ENCODE measurements around the gene COX4I2. TPM values are rescaled to one million over a fixed set of nuclear protein-coding genes. Genes with fewer than 3 reads are reported as not detected.

Gene COX4I2
- total RNA-seq, 2 experiments from 2014 or later = not detected

DNA sequence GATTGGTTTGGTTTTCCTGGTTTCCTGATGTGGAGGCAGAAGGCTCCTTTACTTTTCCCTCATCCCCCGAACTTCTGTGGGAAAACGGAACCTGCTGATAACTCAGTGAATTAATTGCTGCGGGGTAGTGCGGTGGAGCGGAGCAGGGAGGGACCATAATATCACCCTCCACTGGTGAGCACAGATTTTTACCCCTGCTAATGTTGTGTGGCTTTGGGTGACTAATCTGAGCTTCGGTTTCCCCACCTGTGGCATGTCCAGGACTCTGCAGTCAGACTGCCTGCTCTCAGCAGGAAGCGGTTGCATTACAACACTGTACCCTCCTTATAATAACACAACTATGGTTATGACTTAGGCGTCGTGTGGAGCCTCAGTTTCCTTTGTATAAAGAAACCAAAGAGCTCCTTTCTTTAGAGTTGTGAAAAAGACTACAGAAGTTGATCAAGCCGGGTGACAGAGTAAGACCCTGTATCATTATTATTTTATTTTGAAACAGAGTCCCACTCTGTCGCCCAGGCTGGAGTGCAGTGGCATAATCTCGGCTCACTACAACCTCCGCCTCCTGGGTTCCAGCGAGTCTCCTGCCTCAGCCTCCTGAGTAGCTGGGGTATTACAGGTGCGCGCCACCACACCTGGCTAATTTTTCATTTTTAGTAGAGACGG lies 34.8 kb upstream of the COX4I2 start:
- Histone ChIP-seq H4K20me1 (ENCODE audit: insufficient read depth, low read length) (no peaks in the 10 kb centered on the region), H3K9me3 (ENCODE audit: low read length) (no peaks in the 10 kb centered on the region), H3K79me2 (ENCODE audit: insufficient read depth, low read depth, low read length) (no peaks in the 10 kb centered on the region), H3K4me2 (ENCODE audit: low read length) (no peak overlapping the region), H2AFZ (ENCODE audit: low read length) (no peak overlapping the region), H3K27ac (ENCODE audit: low read depth, low read length, poor library complexity, severe bottlenecking) (no peak overlapping the region), H3K4me3 (ENCODE audit: low read depth, low read length, poor library complexity, severe bottlenecking) (no peak overlapping the region), H3K36me3 (ENCODE audit: insufficient read depth, low read length) (no peaks in the 10 kb centered on the region), H3K9me2 (ENCODE audit: insufficient read depth, low read length) (no peaks in the 10 kb centered on the region), H3K4me1 (ENCODE audit: insufficient read depth, low read length, poor library complexity, severe bottlenecking) (peaks cover 20% of the 10 kb centered on the region)
- intact Hi-C loops (cut with micrococcal nuclease; ENCODE audit: unreplicated experiment) = no loop called here
- TF ChIP-seq EZH2phosphoT487 (IDR thresholded peaks at IDR 0.05; ENCODE audit: borderline replicate concordance, low read depth, low read length) = no peak
- TF ChIP-seq, protein P1, sequence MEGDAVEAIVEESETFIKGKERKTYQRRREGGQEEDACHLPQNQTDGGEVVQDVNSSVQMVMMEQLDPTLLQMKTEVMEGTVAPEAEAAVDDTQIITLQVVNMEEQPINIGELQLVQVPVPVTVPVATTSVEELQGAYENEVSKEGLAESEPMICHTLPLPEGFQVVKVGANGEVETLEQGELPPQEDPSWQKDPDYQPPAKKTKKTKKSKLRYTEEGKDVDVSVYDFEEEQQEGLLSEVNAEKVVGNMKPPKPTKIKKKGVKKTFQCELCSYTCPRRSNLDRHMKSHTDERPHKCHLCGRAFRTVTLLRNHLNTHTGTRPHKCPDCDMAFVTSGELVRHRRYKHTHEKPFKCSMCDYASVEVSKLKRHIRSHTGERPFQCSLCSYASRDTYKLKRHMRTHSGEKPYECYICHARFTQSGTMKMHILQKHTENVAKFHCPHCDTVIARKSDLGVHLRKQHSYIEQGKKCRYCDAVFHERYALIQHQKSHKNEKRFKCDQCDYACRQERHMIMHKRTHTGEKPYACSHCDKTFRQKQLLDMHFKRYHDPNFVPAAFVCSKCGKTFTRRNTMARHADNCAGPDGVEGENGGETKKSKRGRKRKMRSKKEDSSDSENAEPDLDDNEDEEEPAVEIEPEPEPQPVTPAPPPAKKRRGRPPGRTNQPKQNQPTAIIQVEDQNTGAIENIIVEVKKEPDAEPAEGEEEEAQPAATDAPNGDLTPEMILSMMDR (conservative IDR thresholded peaks at IDR 0.05; ENCODE audit: low read length) = no peak
- DNase-seq (ENCODE audit: low spot score) = peak; percentile 20
- CTCF ChIA-PET (ENCODE audit: unreplicated experiment) = interaction anchor here (0.7 to 1.0 kb wide), 2 partner anchors 33 to 35 kb away, joined by 4 to 5 read pairs; no protein-coding TSS in a partner anchor
- BruUV-seq (replicated peaks) = no TSS peak
- POLR2A ChIA-PET = interaction anchor here (1.5 kb wide), 1 partner anchor 30 kb away, joined by 6 read pairs; no protein-coding TSS in a partner anchor

GRCh38 chr20:31603822-31604566 lies 33.7 kb upstream of the COX4I2 start:
- peak; percentile 88 for DNase-seq (ENCODE audit: low spot score)
- no peak overlapping the region for H3K27ac ChIP-seq (ENCODE audit: low read depth, low read length, poor library complexity, severe bottlenecking)
- H3K9me2 ChIP-seq (ENCODE audit: insufficient read depth, low read length) = no peaks in the 10 kb centered on the region
- ChIA-PET CTCF (ENCODE audit: unreplicated experiment) (interaction anchor here (0.8 to 1.2 kb wide), 4 partner anchors 30 to 43 kb away, joined by 3 to 5 read pairs (median 4); no protein-coding TSS in a partner anchor), POLR2A (interaction anchor here (0.8 to 2.6 kb wide), 3 partner anchors 9 to 36 kb away, joined by 3 to 19 read pairs (median 4); no protein-coding TSS in a partner anchor)
- TF ChIP-seq EZH2phosphoT487 (IDR thresholded peaks at IDR 0.05; ENCODE audit: borderline replicate concordance, low read depth, low read length) = no peak
- TF ChIP-seq, protein P1 (conservative IDR thresholded peaks at IDR 0.05; ENCODE audit: low read length) = no peak
- H3K4me2 ChIP-seq (ENCODE audit: low read length) = peak overlapping the region; percentile 92
- intact Hi-C loops (cut with micrococcal nuclease; ENCODE audit: unreplicated experiment) = loop anchor here (2.0 kb wide), 1 partner anchor 31 kb away; no protein-coding TSS in a partner anchor
- no TSS peak for BruUV-seq (replicated peaks)
- H3K79me2 ChIP-seq (ENCODE audit: insufficient read depth, low read depth, low read length) = no peaks in the 10 kb centered on the region
- H3K36me3 ChIP-seq (ENCODE audit: insufficient read depth, low read length) = no peaks in the 10 kb centered on the region
- no peaks in the 10 kb centered on the region for H4K20me1 ChIP-seq (ENCODE audit: insufficient read depth, low read length)
- H3K4me1 ChIP-seq (ENCODE audit: insufficient read depth, low read length, poor library complexity, severe bottlenecking) = peaks cover 20% of the 10 kb centered on the region
- H3K4me3 ChIP-seq (ENCODE audit: low read depth, low read length, poor library complexity, severe bottlenecking) = peak overlapping the region; percentile 70
- H2AFZ ChIP-seq (ENCODE audit: low read length) = peak overlapping the region; percentile 72; the same call in 1 of the 2 replicates
- H3K9me3 ChIP-seq (ENCODE audit: low read length) = no peaks in the 10 kb centered on the region

All from OCI-LY7 (cell line).